ENCODE results near the gene TCEAL5.

- TF ChIP-seq CTCF (IDR thresholded peaks at IDR 0.05) (no peak), POLR2A (IDR thresholded peaks at IDR 0.05) (no peak)
Observed at GRCh38 chrX:103293118-103293517, 16.6 kb upstream of the TCEAL5 start.
